ENCODE measurements around the gene ARSG. TPM values are rescaled to one million over a fixed set of nuclear protein-coding genes. Genes with fewer than 3 reads are reported as not detected.

Gene ARSG
- total and polyA plus RNA-seq, 10 of the 15 experiments (the other 5 are each of a cell fraction or from before 2014, with no cell fraction given): 2.9 to 13.5 (median 7.6) TPM

GRCh38 chr17:68451670-68452354 lies 160.5 kb downstream of the ARSG start:
- DNase-seq (ENCODE audit: low read depth, low spot score) (no peak), FAIRE-seq (no peak), ATAC-seq (0 out of 3 replicates have a peak, but pooled peaks have one; percentile 38)
- in situ Hi-C loops (cut with MboI) (no loop called here), intact Hi-C loops (cut with micrococcal nuclease; ENCODE audit: unreplicated experiment) (no loop called here)
- TF ChIP-seq MYC (IDR thresholded peaks at IDR 0.05; ENCODE audit: insufficient read depth, insufficient read length, insufficient replicate concordance, low read length, severe bottlenecking) (no peak), HDAC6 (IDR thresholded peaks at IDR 0.05; ENCODE audit: unreplicated experiment) (no peak), GATAD2B (conservative IDR thresholded peaks at IDR 0.05; ENCODE audit: low read depth) (no peak), MEF2B (IDR thresholded peaks at IDR 0.05; ENCODE audit: partially characterized antibody, poor library complexity, severe bottlenecking) (no peak), SUPT20H (IDR thresholded peaks at IDR 0.05; ENCODE audit: borderline replicate concordance, control insufficient read depth, low read depth, low read length) (no peak), BCL11A (IDR thresholded peaks at IDR 0.05; ENCODE audit: low read depth, low read length) (no peak), RB1 (IDR thresholded peaks at IDR 0.05; ENCODE audit: borderline replicate concordance) (no peak), E2F8 (IDR thresholded peaks at IDR 0.05; ENCODE audit: low read depth, partially characterized antibody) (no peak), SMARCA5 (IDR thresholded peaks at IDR 0.05) (no peak), ZSCAN29 (IDR thresholded peaks at IDR 0.05) (no peak), BACH1 (IDR thresholded peaks at IDR 0.05; ENCODE audit: borderline replicate concordance) (no peak), RCOR1 (conservative IDR thresholded peaks at IDR 0.05; ENCODE audit: low read depth, low read length) (no peak), SIN3A (IDR thresholded peaks at IDR 0.05; ENCODE audit: low read depth, low read length) (no peak), KAT2A (conservative IDR thresholded peaks at IDR 0.05; ENCODE audit: control insufficient read depth, low read depth, low read length) (no peak), RBBP5 (conservative IDR thresholded peaks at IDR 0.05) (no peak), SREBF2 (IDR thresholded peaks at IDR 0.05; ENCODE audit: low read length) (no peak), ZNF24 (IDR thresholded peaks at IDR 0.05) (no peak), ZNF217 (IDR thresholded peaks at IDR 0.05) (no peak), EZH2 (IDR thresholded peaks at IDR 0.05; ENCODE audit: borderline replicate concordance, control insufficient read depth, low read depth, low read length) (no peak)
- peaks cover 6% of the 10 kb centered on the region for H3K4me1 ChIP-seq (ENCODE audit: control insufficient read depth, insufficient read depth, low read length)
- ChIA-PET CTCF (interaction anchor here (1.5 to 10.9 kb wide), 2 partner anchors 10 to 279 kb away, joined by 4 to 222 read pairs; no protein-coding TSS in a partner anchor), RAD21 (ENCODE audit: unreplicated experiment) (no interaction called here), SMC1A (ENCODE audit: uncharacterized antibody, unreplicated experiment) (interaction anchor here (1.3 to 16.2 kb wide), 3 partner anchors 12 to 53 kb away, joined by 3 to 288 read pairs (median 3); no protein-coding TSS in a partner anchor), POLR2A (interaction anchor here (1.1 kb wide), 1 partner anchor 411 kb away, joined by 3 read pairs; no protein-coding TSS in a partner anchor)
- 81% methylated on average over 5 of the region's 5 CpGs for WGBS (ENCODE audit: insufficient coverage, insufficient replicate concordance, low lambda C conversion rate, missing lambda C conversion rate)
- no peak overlapping the region for H3K27ac ChIP-seq (ENCODE audit: control insufficient read depth, insufficient read depth)
- no peaks in the 10 kb centered on the region for H4K20me1 ChIP-seq (ENCODE audit: control insufficient read depth, insufficient read depth)
- H3K9me3 ChIP-seq (replicated peaks; ENCODE audit: control insufficient read depth, insufficient read depth, low read length): no peaks in the 10 kb centered on the region; the same call in 2 of the 3 replicates
- no TSS peak for BruUV-seq (replicated peaks)
- no peak overlapping the region for H3K9ac ChIP-seq (ENCODE audit: control insufficient read depth, insufficient read depth, low read length)
- no peak overlapping the region for H3K4me2 ChIP-seq (ENCODE audit: control insufficient read depth, insufficient read depth)
- no peak overlapping the region for H2AFZ ChIP-seq (ENCODE audit: control insufficient read depth, low read depth, low read length)
- no peaks in the 10 kb centered on the region for H3K27me3 ChIP-seq (replicated peaks in 1 of 2; ENCODE audit: control insufficient read depth in 2 of 2, insufficient read depth in 2 of 2, low read length in 1 of 2)
- no peak overlapping the region for H3K4me3 ChIP-seq
- H3K79me2 ChIP-seq (ENCODE audit: control insufficient read depth, insufficient read depth, low read length): peaks cover 8% of the 10 kb centered on the region; the same call in 1 of the 2 replicates
- peaks cover 0 to 3% of the 10 kb centered on the region in 2 experiments; a peak in 2 of 4 replicates for H3K36me3 ChIP-seq (ENCODE audit: control insufficient read depth in 2 of 2, insufficient read depth in 2 of 2, low read length in 1 of 2)
